RWPE1 (cell line): ENCODE measurements around the gene ATG2B.
A peak's percentile ranks its signal among the peaks of the same experiment; 100 is the strongest.

Source experiments
- CTCF ChIA-PET: fragments of 350-600 bp; sonication (Branson Sonifier 250); formaldehyde crosslinking; extraction: SDS; loops from one replicate; lab custom pipeline; 2021; lab: Yijun Ruan, JAX
- POLR2A ChIA-PET: fragments of 400-600 bp; formaldehyde crosslinking; extraction: SDS; loops from one replicate; lab custom pipeline; 2020; ENCODE audit warnings: antibody characterized with exemption; ENCODE audit not compliant: low non-redundant PET; lab: Yijun Ruan, JAX
- DNase-seq: peaks from one replicate; pipeline ENCODE4 v3.0.0; 2012; ENCODE audit warnings: low spot score
- H3K27ac ChIP-seq: fragments of 450-650 bp; 2 replicates; pipeline ENCODE4 v1.5.1; 2017
- CTCF ChIP-seq: fragments of 450-650 bp; conservative IDR thresholded peaks from 2 replicates; pipeline ENCODE4 v1.5.1; 2017; ENCODE audit warnings: low read depth, mild to moderate bottlenecking

ATG2B gene

GRCh38 chr14:96238676-96239265 is 124.4 kb downstream of the ATG2B start:
- no peak for TF ChIP-seq CTCF
- no peak for DNase-seq
- ChIA-PET CTCF (no interaction called here), POLR2A (no interaction called here)
- H3K27ac ChIP-seq, result peak overlapping the region; percentile 35; the same call in 1 of the 2 replicates

- H3K27ac ChIP-seq, result no peak overlapping the region
- ChIA-PET CTCF (no interaction called here), POLR2A (no interaction called here)
- no peak for TF ChIP-seq CTCF
- DNase-seq, result no peak
These were observed 125.5 kb downstream of the ATG2B start for GRCh38 chr14:96237641-96238040.

GRCh38 chr14:96235426-96235825 is 127.7 kb downstream of the ATG2B start:
- POLR2A ChIA-PET, result no interaction called here
- H3K27ac ChIP-seq, result 0 out of 2 replicates have a peak overlapping the region, but pooled peaks have one; percentile 11
- no peak for TF ChIP-seq CTCF
- DNase-seq, result no peak
- CTCF ChIA-PET, result interaction anchor here (0.6 to 1.1 kb wide), 2 partner anchors 14 to 135 kb away, joined by 3 to 6 read pairs; no protein-coding TSS in a partner anchor

DNA sequence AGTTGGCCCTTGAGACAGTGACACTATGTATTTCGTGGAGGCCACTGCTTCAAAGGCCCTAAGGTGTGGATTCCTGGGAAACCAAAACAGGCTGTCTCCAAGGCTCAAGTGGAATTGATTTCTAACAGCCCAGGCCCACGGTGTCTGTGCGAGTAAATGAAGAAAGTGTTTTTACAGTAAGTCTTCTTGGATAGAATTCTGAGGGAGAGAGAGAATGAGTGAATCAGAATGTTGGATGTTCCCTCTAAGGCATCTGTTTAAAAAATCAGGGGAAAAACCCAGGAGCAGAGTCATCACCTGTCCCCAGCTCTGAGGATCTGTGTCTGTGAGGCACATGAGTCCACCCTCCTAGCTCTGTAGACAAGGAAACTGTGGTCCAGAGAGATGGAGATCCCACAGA is 129.5 kb downstream of the ATG2B start:
- POLR2A ChIA-PET, result no interaction called here
- TF ChIP-seq CTCF, result no peak
- peak overlapping the region; percentile 18 for H3K27ac ChIP-seq
- CTCF ChIA-PET, result no interaction called here
- no peak for DNase-seq

- DNase-seq, result no peak
- POLR2A ChIA-PET, result no interaction called here
- CTCF ChIA-PET, result no interaction called here
- no peak for TF ChIP-seq CTCF
- H3K27ac ChIP-seq, result no peak overlapping the region
These were observed 130.6 kb downstream of the ATG2B start for GRCh38 chr14:96232506-96232905.

DNA sequence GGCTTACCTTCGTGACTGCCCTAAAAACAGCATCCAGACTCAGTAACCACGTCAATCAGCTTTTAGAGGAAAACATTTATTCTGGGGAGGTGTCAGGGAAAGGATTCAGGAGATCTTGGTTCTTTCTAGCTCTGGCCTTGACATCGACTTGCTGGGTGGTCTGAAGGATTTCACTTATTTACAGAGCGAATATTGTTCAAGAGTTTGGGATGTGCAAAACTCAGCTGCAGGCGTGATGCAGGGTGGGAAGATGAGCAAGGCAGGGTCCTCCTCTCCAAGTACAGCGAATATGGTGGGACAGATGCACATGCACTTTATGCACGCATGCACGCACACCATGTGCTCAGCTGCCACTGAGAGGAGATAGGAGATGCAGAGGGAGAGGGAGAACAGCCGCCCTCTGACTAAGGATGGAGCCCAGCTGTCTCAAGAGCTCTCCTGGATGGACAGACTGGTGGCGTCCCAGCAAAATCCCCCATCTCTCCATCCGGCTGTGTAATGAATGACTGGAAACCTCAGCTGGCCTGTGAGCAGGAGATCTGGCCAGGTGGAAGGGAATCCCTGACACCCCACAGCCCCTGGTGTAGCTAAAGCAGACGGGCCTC is 131.5 kb downstream of the ATG2B start:
- POLR2A ChIA-PET, result no interaction called here
- no peak for TF ChIP-seq CTCF

More for the DNA sequence above, 131.5 kb downstream of the ATG2B start:
- peak overlapping the region; percentile 18 for H3K27ac ChIP-seq
- no peak for DNase-seq
- CTCF ChIA-PET, result interaction anchor here (0.6 kb wide), 1 partner anchor 209 kb away, joined by 3 read pairs; no protein-coding TSS in a partner anchor
